Bone marrow (tissue), 2 donors: ENCODE measurements around the gene RBM10.

Experiments used
- DNase-seq, 2 donors: peaks; one replicate each; lab custom pipeline; 2025; lab: John Stamatoyannopoulos, UW

RBM10 gene

DNA sequence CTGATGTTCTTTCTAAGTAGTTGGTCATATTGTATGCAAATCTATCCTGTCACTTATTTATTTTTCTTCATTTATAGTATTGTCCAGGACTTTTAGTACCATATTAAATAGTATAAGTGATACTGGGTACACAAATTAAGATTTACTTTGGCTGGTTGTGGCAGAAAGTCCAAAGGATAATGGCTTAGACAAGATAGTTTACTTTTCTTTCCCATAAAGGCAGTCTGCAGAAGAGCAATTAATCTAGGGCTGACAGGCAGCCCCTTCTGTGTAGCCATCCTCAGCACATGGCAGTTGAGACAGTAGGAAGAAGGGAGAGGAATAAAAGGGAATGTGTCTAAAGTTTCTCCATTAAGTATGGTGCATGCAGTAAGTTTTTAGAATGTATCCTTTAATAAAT, 6.4 kb downstream of the RBM10 start:
- no peak for DNase-seq

DNA sequence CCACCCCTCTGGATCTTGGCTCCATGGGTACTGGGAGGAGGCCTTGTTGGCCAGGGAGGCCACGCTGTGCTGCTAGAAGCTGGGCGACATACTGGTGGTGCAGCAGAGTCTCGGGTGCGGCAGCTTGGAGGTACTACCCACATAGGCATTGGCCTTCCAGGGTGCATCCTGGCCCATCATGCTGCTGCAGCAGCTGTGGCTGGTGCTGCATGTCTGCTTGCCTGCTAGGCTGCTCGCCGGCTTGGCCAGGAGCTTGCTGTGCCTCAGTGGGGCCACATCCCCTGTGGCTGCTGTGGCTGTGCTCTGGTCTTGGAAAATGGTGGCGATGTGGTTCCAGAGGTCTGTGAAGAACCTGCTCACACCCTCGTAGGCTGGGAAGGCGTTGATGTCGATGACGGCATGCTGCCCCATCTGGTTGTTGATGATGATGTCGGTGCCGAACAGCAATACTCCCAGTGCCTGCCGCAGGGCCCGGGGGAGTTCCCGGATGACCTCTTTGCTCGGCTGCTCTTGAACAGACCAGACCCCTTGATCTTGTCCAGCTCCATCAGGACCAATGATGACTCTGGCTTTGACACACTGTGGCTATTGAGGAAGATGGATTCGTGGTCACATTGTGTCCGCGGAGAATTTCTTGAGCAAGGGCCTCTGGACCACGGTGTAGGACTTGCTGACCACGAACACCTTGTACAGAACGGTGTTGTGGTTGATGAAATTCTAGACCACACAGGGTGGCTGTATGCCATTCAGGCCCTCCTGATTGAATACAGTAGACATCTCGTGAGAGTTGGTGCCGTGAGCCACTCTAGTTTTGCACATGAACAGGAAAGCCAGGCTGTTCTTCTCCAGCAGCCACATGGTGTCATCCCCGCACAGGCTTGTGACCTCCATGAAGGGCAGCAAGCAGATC, 11.8 kb downstream of the RBM10 start:
- DNase-seq, result no peak

DNA sequence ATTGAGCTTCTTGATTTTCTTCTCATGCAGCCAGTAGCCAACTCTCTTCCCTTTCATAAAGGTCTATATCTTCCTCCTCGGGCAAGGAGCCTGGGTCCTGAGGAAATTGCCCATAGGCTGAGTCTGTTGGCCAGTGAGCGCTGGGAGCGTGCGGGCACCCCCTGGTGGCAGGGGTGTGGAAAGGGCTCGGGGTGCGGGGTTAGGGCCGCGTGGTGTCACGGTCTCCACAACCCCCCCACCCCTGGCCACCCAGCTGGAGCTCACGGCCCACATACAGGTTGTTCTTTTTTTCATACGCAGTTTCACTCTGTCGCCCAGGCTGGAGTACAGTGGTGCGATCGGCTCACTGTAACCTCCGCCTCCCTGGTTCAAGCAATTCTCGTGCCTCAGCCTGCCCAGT, 13.1 kb downstream of the RBM10 start:
- no peak for DNase-seq

DNA sequence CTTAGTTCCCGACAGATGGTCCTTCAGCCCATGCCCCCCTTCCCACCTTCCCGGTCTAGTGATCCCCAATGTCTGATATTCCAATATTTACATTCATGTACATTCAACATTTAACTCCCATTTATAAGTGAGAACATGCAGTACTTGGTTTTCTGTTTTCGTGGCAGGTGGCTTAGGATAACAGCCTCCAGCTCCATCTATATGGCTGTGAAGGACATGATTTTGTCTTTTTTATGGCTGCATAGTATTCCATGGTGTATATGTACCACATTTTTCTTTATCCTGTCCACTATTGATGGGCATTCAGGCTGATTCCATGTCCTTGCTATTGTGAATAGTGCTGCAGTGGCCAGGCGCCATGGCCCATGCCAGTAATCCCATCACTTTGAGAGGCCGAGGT, 13.8 kb downstream of the RBM10 start:
- no peak for DNase-seq

DNA sequence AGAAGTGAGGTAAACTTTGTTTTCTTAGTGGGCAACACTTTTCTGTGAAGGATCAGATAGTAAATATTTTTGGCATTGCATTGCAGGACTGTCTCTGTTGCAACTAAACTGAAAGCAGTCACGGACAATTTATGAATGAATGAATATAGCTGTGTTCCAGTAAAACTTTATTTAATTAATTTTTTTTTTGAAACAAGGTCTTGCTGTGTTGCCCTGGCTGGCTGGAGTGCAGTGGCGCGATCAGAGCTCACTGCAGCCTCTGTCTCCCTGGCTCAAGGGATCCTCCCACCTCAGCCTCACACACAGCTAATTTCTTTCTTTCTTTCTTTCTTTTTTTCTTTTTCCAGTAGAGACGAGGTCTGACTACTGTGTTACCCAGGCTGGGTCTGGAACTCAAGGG, 15.8 kb downstream of the RBM10 start:
- DNase-seq, result no peak

DNA sequence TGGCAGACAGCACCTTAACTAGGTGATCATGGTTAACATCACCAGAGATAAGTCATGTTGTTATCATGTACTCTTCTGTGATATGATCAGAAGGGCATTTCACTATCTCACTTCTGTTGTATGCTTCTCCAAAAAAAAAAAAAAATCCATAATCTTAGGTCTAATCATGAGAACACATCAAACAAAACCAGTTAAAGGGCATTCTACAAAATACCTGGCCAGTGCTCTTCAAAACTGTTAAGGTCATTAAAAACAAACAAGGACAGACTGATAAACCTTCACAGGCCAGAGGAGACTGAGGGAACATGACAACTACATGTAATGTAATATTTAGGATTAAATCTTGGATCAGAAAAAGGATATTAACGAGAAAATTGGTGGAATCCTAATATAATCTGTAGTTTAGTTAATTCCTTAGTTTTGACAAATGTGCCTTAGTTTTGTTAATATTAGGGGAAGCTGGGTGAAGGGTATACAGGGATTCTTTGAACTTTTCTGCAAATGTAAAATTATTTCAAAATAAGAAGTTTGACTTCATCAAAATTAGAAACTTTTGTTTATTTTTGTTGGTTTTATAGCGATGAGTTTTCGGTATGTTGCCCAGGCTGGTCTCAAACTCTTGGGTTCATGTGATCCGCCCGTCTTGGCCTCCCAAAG, 18.0 kb downstream of the RBM10 start:
- DNase-seq, result no peak

DNA sequence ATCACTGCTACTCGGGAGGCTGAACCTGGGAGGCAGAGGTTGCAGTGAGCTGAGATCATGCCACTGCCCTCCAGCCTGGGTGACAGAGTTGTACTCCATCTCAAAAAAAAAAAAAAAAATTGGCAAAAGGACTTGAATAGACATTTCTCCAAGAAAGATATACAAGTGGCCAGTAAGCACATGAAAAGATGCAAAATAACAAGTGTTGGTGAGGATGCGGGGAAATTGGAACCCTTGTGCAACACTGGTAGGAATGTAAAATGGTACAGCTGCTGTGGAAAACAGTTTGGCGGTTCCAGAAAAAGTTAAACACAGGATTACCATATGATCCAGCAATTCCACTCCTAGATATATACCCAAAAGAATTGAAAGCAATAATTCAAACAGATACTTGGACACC, 19.4 kb downstream of the RBM10 start:
- DNase-seq, result no peak

DNA sequence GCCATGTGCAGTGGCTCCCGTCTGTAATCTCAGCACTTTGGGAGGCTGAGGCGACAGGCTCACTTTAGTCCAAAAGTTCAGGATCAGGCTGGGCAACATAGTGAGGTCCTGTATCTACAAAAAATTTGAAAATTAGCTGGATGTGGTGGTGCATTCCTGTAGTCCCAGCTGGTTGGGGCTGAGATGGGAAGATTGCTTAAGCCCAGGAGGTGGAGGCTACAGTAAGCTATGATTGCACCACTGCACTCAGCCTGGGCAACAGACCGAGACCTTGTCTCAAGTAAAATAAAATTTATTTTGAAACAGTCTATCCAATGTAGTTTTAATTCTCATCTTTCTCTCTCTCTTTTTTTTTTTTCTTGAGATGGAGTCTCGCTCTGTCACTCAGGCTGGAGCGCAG, 21.1 kb downstream of the RBM10 start:
- no peak for DNase-seq

DNA sequence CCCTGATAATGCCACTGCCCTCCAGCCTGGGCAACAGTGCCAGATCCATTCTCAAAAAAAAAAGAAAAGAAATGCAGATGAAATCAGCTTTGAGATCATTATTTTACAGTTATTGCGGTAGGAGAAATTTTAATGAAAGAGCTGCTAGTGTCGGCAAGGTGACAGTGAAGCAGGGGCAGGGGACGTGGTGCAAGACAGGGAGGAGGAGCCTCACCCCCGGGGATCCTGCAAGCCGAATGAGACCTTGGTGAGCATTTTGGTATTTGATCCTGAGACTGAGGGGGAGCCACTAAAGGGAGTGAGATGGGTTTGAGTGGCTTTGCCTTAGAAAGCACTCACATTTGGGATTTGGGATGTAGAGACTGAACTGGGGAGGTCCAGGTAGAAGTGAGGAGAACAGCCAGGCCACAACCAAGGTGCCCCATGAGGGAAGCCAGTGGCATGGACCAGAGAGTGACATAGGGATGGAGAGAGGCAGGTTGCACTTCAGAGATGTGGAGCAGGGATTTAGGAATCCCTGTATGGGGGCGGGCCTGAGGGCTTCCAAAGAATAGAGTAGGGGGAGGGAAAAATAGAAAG, 23.6 kb downstream of the RBM10 start:
- DNase-seq, result no peak

DNA sequence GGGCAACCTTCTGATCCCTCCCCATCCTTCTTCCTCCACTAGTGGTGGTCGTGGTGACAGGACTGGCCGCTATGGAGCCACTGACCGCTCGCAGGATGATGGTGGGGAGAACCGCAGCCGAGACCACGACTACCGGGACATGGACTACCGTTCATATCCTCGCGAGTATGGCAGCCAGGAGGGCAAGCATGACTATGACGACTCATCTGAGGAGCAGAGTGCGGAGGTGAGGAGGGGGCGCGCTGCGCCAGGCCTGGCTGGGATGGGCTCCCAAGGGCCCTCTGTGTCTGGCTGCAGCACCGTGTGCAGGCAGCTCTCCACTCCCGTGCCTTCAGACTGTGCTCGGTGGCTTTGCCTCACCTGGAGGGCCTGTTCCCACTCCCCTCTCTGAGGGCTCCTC, 24.3 kb downstream of the RBM10 start:
- no peak for DNase-seq

DNA sequence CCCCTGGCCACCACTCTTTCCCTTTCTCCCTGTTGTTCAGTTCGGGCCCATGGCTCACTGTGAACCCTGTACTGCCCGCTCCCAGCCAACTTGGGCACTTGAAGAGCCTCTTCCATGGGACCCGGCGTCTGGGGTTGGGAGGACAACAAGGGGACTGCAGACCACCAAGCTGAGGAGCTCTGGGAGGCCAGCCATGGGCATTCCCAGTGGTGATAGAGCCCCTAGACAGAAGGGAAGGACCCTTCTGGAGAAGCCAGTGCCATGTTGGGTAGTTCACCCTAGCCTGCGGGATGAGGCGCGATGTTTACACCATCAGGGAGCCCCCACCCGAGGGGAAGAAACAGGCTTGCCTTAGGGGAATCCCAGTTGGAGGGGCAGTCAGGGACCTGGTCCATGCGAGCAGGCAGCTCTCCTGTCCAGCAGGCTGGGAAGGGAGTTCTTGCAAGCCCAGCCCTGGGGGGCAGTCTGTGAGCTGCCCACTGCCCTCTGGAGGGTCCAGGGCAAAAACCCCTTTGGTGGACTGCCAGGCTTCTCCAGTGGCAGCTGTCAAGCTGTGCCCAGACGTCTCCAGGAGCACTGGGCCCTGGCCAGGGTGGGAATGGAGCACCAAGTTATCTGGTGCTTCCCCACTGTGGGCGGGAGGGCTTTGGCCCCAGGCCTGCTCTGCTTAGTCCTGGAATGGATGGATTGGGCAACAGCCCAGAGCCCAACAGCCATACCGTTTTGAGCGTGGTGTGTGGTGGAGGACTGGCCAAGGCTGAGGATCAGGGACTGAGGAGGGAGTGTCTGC, 24.9 kb downstream of the RBM10 start:
- no peak for DNase-seq

DNA sequence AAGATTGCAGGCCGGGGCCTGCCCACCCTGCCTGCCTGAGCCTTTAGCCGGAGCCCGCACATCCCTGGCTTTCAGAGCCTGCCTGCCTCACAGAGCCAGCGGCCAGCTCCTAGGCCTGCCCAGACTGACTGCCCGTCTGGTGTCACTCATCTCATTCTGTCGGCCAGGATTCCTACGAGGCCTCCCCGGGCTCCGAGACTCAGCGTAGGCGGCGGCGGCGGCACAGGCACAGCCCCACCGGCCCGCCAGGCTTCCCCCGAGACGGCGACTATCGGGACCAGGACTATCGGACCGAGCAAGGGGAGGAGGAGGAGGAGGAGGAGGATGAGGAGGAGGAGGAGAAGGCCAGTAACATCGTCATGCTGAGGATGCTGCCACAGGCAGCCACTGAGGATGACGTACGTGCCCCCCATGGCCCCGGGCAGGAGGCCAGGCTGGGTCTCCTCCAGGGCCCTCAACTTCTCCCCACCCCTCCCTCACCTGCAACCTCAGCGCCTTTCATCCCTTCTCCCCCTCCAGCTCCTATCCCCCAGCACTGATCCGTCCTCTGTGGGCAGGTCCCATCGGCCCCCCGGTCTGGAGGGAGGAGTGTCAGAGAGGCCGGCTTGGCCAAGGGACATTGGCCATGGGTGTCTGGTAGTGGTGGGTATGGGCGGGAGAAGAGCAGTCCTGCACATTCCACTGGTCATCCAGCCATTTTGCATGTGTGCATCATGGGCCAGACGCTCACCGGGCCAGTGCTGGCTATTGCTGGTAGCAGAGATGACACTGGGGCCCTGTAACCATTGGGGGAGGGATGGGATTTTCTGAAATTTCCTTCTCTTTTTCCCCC, 26.1 kb downstream of the RBM10 start:
- DNase-seq, result no peak

DNA sequence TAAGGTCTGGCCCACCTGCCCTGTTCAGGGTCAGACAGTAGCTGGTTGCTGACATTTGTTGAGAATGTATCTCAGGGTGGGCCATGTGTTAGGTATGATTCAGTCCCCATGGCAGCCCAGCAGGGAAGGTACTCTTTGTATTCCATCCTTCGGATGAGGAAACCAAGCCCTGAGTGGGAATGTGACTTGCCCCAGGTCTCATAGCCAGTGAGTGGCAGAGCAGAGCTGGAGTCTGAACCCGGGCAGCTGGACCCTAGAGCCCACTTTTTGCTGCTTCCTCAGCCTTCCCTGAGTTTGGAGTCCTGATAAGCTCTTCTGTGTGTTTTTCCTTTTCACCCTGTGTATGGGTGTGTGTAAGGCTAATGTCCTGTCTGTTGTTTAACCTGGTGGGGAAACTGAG, 27.0 kb downstream of the RBM10 start:
- DNase-seq, result no peak

DNA sequence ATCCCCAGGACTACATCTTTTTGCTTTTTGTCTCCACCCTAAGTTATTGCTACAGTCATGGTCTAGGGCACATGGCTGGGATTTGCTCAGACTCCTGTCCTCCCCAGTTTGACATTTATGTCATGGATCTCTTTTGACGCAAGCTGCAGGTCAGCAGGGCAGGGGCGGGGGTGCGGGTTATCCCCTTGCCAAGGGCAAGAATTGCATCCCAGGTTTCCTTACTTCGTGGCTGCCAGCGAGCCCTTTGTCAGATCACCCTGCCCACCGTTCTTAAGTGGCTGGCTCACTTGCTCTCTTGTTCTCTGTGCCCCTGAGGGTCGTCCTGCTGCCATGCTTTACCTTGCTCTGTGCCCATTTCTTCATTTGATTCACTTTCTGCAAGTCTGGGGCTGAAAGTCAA, 27.5 kb downstream of the RBM10 start:
- no peak for DNase-seq

DNA sequence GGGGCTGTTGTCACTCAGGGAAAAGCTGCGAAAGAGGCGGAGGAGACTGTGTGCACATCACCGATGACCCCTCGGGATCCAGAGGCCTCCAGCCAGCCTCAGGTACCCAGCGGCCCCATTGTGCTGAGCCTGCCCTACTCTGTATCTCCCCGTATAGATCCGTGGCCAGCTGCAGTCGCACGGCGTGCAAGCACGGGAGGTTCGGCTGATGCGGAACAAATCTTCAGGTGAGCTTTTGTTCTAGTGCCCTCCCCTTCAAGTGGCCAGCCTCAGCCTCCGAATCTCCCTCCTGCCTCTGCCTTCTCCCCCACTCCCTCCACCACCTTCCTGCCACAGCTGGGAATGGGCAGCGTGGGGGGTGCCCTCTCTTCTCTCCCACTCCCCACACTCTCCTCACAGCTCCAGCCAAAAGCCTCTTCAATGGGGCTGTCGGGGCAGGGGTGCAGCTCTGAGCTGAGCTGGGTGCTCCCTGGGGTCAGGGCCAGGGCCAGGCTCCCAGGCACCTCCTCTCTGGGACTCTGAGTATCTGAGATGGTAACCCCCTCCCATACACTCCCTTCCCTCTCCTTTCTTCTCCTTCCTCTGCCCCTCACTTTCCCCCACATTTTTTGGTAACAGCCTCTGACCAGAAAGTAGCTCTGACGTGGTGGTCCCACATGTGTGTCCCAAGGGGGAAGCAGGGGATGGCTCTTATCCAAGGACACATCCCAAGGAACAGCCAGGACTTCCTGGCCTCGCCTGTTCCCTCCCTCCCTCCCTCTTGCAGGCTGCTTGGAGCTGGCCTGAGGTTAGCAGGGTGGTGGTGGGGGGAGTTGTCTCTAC, 28.2 kb downstream of the RBM10 start:
- DNase-seq, result no peak

DNA sequence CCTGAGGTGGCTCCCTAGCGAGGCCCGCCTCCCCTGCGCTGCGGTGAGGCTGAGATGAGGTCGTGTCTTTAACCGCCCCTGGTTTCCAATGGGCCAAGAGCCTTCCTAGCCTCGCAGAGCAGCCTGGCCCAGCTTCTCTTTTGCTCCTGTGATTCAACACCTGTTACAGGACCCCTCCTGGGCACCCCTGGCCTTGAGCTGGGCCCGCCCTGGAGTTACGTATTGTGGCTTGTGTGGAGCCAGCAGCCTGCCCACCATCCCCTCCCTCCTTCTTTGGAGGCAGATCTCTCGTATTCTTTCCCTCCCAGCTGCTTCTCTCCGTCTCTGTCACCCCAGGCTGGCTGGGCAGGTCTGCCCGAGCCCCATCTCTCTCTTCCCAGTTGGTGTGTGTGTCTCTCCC, 29.4 kb downstream of the RBM10 start:
- DNase-seq, result no peak

DNA sequence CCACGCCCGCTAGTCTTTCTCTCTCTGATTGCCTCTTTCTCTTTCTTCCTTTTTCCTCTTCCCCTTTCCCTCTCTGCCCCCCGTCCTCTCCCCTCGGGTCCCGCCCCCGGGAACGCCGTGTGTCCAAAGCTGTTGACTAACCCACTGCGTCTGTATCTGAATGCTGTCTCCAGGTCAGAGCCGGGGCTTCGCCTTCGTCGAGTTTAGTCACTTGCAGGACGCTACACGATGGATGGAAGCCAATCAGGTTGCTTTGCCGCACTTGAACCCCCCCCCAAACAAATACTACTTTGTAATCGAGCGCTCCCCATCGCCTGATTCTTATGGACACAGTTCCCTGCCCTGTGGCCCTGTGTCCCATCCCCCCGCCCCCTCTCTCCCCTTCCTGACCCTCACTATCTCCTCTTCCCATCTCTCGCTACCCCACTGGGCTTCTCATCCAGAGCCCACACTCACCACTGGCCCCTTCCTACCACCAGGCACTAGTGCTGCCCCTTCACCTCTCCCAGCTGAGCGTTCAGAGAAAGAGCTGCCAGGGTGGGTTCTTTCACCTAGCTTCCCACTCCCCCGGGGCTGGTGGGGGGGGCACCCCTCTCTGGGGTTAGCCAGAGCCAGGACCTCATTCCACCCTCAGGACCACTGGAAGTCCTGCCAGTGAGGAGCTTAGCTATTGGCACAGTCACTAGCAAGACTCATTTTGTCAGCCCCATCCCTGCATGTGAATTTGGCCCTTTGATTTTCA, 30.0 kb downstream of the RBM10 start:
- no peak for DNase-seq

DNA sequence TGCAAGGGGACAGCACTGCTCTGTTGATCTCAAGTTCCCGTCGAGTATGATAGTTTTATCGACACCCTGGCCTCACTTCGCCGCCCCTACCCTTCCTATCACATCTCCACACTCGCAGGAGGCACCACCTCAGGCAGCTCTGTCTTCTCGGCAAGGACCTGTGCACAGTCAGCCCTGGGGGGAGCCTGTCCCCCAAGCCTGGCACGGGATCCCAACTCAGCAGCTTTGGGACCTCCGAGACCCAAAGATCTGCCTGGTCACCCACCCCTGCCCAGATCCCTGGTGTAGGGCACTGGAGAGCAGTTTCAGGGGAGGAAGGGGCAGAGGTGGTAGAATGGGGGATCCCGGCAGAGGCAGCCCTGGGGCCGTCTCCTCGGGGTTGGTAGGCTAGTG, 30.6 kb downstream of the RBM10 start:
- no peak for DNase-seq

DNA sequence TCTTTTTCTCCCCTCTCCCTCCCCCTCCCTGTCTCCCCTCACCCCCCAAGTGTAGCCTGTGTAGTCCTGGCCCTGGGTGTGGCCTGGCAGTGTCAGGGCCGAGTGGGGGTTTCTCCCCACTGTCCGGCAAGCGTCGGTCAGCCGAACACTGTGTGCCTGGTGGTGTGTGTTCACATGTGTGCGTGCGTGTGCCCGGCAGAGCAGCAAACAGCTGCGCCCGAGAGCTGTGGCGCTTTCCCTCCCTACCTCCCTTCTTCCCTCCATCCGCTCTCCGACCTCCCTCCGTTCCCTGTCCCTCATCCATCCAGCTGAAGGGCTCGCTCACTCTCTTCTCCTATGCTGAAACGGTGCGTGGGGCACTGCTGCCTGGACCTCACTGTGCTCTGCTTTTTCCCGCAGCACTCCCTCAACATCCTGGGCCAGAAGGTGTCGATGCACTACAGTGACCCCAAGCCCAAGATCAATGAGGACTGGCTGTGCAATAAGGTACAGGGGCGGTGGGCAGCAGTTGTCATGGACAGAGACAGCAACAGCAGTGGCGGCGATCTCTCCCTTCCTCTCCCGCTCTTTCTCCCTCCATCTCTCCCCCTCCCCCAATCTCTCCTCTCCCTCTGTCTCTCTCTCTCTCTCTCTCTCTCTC, 31.2 kb downstream of the RBM10 start:
- no peak for DNase-seq

DNA sequence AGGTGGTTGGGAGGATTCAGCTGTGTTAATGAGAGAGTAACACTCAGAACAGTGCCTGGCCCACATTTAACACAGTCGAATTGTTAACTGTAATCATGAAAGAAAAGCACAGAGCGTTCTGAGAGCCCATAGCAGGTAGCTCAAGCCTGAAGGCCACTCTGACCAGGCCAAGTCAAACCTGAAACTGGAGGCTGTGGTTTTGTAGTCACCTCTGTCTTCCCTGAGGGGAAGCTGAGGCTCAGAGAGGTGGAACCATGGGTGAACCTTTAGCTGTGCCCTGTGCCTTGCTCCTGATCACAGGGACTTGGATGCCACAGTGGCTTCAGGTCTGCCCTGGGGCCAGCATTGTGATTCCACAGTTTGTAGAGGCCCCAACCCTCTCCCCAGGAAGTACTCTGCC, 32.1 kb downstream of the RBM10 start:
- DNase-seq, result no peak
